ENCODE data around the gene EPSTI1.

EPSTI1 gene

GRCh38 chr13:42906257-42906656 is 85.8 kb downstream of the EPSTI1 start:
- Histone ChIP-seq H3K4me3 (ENCODE audit: insufficient read depth, low read depth, low read length, poor library complexity, severe bottlenecking) (no peak overlapping the region), H3K27me3 (replicated peaks; ENCODE audit: control insufficient read depth, insufficient read depth, low read length, poor library complexity, severe bottlenecking) (no peaks in the 10 kb centered on the region), H3K36me3 (ENCODE audit: control insufficient read depth, insufficient read depth, low read length) (peaks cover 8% of the 10 kb centered on the region), H3K4me1 (ENCODE audit: control insufficient read depth, insufficient read depth, low read length, poor library complexity, severe bottlenecking) (no peaks in the 10 kb centered on the region), H3K9me3 (ENCODE audit: control insufficient read depth, low read length) (no peaks in the 10 kb centered on the region), H3K27ac (ENCODE audit: insufficient read depth, low read length, poor library complexity, severe bottlenecking) (no peak overlapping the region)
- DNase-seq, result no peak

- Histone ChIP-seq H3K4me3 (ENCODE audit: insufficient read depth, low read depth, low read length, poor library complexity, severe bottlenecking) (no peak overlapping the region), H3K27me3 (replicated peaks; ENCODE audit: control insufficient read depth, insufficient read depth, low read length, poor library complexity, severe bottlenecking) (no peaks in the 10 kb centered on the region), H3K36me3 (ENCODE audit: control insufficient read depth, insufficient read depth, low read length) (peaks cover 8% of the 10 kb centered on the region), H3K27ac (ENCODE audit: insufficient read depth, low read length, poor library complexity, severe bottlenecking) (no peak overlapping the region), H3K9me3 (ENCODE audit: control insufficient read depth, low read length) (no peaks in the 10 kb centered on the region), H3K4me1 (ENCODE audit: control insufficient read depth, insufficient read depth, low read length, poor library complexity, severe bottlenecking) (no peaks in the 10 kb centered on the region)
- no peak for DNase-seq
Observed at GRCh38 chr13:42905579-42905978, 86.5 kb downstream of the EPSTI1 start.

- H3K36me3 ChIP-seq (ENCODE audit: control insufficient read depth, insufficient read depth, low read length), result peaks cover 15% of the 10 kb centered on the region
- H3K27ac ChIP-seq (ENCODE audit: insufficient read depth, low read length, poor library complexity, severe bottlenecking), result no peak overlapping the region
- H3K27me3 ChIP-seq (replicated peaks; ENCODE audit: control insufficient read depth, insufficient read depth, low read length, poor library complexity, severe bottlenecking), result no peaks in the 10 kb centered on the region
- H3K4me1 ChIP-seq (ENCODE audit: control insufficient read depth, insufficient read depth, low read length, poor library complexity, severe bottlenecking), result no peaks in the 10 kb centered on the region
- no peaks in the 10 kb centered on the region for H3K9me3 ChIP-seq (ENCODE audit: control insufficient read depth, low read length)
- H3K4me3 ChIP-seq (ENCODE audit: insufficient read depth, low read depth, low read length, poor library complexity, severe bottlenecking), result no peak overlapping the region
- DNase-seq, result no peak
Observed at GRCh38 chr13:42899266-42899665, 92.8 kb downstream of the EPSTI1 start.

GRCh38 chr13:42895776-42896175 is 96.3 kb downstream of the EPSTI1 start:
- Histone ChIP-seq H3K4me3 (ENCODE audit: insufficient read depth, low read depth, low read length, poor library complexity, severe bottlenecking) (no peak overlapping the region), H3K27ac (ENCODE audit: insufficient read depth, low read length, poor library complexity, severe bottlenecking) (no peak overlapping the region), H3K27me3 (replicated peaks; ENCODE audit: control insufficient read depth, insufficient read depth, low read length, poor library complexity, severe bottlenecking) (no peaks in the 10 kb centered on the region), H3K4me1 (ENCODE audit: control insufficient read depth, insufficient read depth, low read length, poor library complexity, severe bottlenecking) (no peaks in the 10 kb centered on the region), H3K9me3 (ENCODE audit: control insufficient read depth, low read length) (no peaks in the 10 kb centered on the region), H3K36me3 (ENCODE audit: control insufficient read depth, insufficient read depth, low read length) (peaks cover 32% of the 10 kb centered on the region)
- DNase-seq, result no peak

- H3K4me1 ChIP-seq (ENCODE audit: control insufficient read depth, insufficient read depth, low read length, poor library complexity, severe bottlenecking), result no peaks in the 10 kb centered on the region
- H3K9me3 ChIP-seq (ENCODE audit: control insufficient read depth, low read length), result no peaks in the 10 kb centered on the region
- DNase-seq, result no peak
- no peak overlapping the region for H3K27ac ChIP-seq (ENCODE audit: insufficient read depth, low read length, poor library complexity, severe bottlenecking)
- H3K36me3 ChIP-seq (ENCODE audit: control insufficient read depth, insufficient read depth, low read length), result peaks cover 24% of the 10 kb centered on the region
- no peak overlapping the region for H3K4me3 ChIP-seq (ENCODE audit: insufficient read depth, low read depth, low read length, poor library complexity, severe bottlenecking)
- H3K27me3 ChIP-seq (replicated peaks; ENCODE audit: control insufficient read depth, insufficient read depth, low read length, poor library complexity, severe bottlenecking), result no peaks in the 10 kb centered on the region
Observed at GRCh38 chr13:42894765-42895243, 97.2 kb downstream of the EPSTI1 start.

- DNase-seq, result no peak
- no peaks in the 10 kb centered on the region for H3K9me3 ChIP-seq (ENCODE audit: control insufficient read depth, low read length)
- no peak overlapping the region for H3K4me3 ChIP-seq (ENCODE audit: insufficient read depth, low read depth, low read length, poor library complexity, severe bottlenecking)
- peaks cover 21% of the 10 kb centered on the region for H3K36me3 ChIP-seq (ENCODE audit: control insufficient read depth, insufficient read depth, low read length)
- H3K4me1 ChIP-seq (ENCODE audit: control insufficient read depth, insufficient read depth, low read length, poor library complexity, severe bottlenecking), result no peaks in the 10 kb centered on the region
- H3K27me3 ChIP-seq (replicated peaks; ENCODE audit: control insufficient read depth, insufficient read depth, low read length, poor library complexity, severe bottlenecking), result no peaks in the 10 kb centered on the region
- H3K27ac ChIP-seq (ENCODE audit: insufficient read depth, low read length, poor library complexity, severe bottlenecking), result no peak overlapping the region
Observed at GRCh38 chr13:42893214-42893671, 98.8 kb downstream of the EPSTI1 start.

GRCh38 chr13:42892760-42893159 is 99.3 kb downstream of the EPSTI1 start:
- peaks cover 21% of the 10 kb centered on the region for H3K36me3 ChIP-seq (ENCODE audit: control insufficient read depth, insufficient read depth, low read length)
- no peaks in the 10 kb centered on the region for H3K4me1 ChIP-seq (ENCODE audit: control insufficient read depth, insufficient read depth, low read length, poor library complexity, severe bottlenecking)
- H3K27ac ChIP-seq (ENCODE audit: insufficient read depth, low read length, poor library complexity, severe bottlenecking), result no peak overlapping the region
- H3K4me3 ChIP-seq (ENCODE audit: insufficient read depth, low read depth, low read length, poor library complexity, severe bottlenecking), result no peak overlapping the region
- DNase-seq, result no peak
- no peaks in the 10 kb centered on the region for H3K27me3 ChIP-seq (replicated peaks; ENCODE audit: control insufficient read depth, insufficient read depth, low read length, poor library complexity, severe bottlenecking)
- no peaks in the 10 kb centered on the region for H3K9me3 ChIP-seq (ENCODE audit: control insufficient read depth, low read length)

- H3K27ac ChIP-seq (ENCODE audit: insufficient read depth, low read length, poor library complexity, severe bottlenecking), result no peak overlapping the region
- no peaks in the 10 kb centered on the region for H3K27me3 ChIP-seq (replicated peaks; ENCODE audit: control insufficient read depth, insufficient read depth, low read length, poor library complexity, severe bottlenecking)
- H3K9me3 ChIP-seq (ENCODE audit: control insufficient read depth, low read length), result no peaks in the 10 kb centered on the region
- H3K4me1 ChIP-seq (ENCODE audit: control insufficient read depth, insufficient read depth, low read length, poor library complexity, severe bottlenecking), result no peaks in the 10 kb centered on the region
- H3K4me3 ChIP-seq (ENCODE audit: insufficient read depth, low read depth, low read length, poor library complexity, severe bottlenecking), result no peak overlapping the region
- DNase-seq, result no peak
- peaks cover 24% of the 10 kb centered on the region for H3K36me3 ChIP-seq (ENCODE audit: control insufficient read depth, insufficient read depth, low read length)
Observed at GRCh38 chr13:42891591-42891990, 100.5 kb downstream of the EPSTI1 start.

- Histone ChIP-seq H3K9me3 (ENCODE audit: control insufficient read depth, low read length) (no peaks in the 10 kb centered on the region), H3K27me3 (replicated peaks; ENCODE audit: control insufficient read depth, insufficient read depth, low read length, poor library complexity, severe bottlenecking) (no peaks in the 10 kb centered on the region), H3K4me1 (ENCODE audit: control insufficient read depth, insufficient read depth, low read length, poor library complexity, severe bottlenecking) (no peaks in the 10 kb centered on the region), H3K27ac (ENCODE audit: insufficient read depth, low read length, poor library complexity, severe bottlenecking) (no peak overlapping the region), H3K4me3 (ENCODE audit: insufficient read depth, low read depth, low read length, poor library complexity, severe bottlenecking) (no peak overlapping the region), H3K36me3 (ENCODE audit: control insufficient read depth, insufficient read depth, low read length) (peaks cover 8% of the 10 kb centered on the region)
- DNase-seq, result no peak
Observed at GRCh38 chr13:42885325-42885724, 106.7 kb downstream of the EPSTI1 start.

GRCh38 chr13:42883771-42884467 is 108.1 kb downstream of the EPSTI1 start:
- Histone ChIP-seq H3K27me3 (replicated peaks; ENCODE audit: control insufficient read depth, insufficient read depth, low read length, poor library complexity, severe bottlenecking) (no peaks in the 10 kb centered on the region), H3K9me3 (ENCODE audit: control insufficient read depth, low read length) (no peaks in the 10 kb centered on the region), H3K36me3 (ENCODE audit: control insufficient read depth, insufficient read depth, low read length) (peaks cover 8% of the 10 kb centered on the region), H3K4me1 (ENCODE audit: control insufficient read depth, insufficient read depth, low read length, poor library complexity, severe bottlenecking) (no peaks in the 10 kb centered on the region), H3K27ac (ENCODE audit: insufficient read depth, low read length, poor library complexity, severe bottlenecking) (no peak overlapping the region), H3K4me3 (ENCODE audit: insufficient read depth, low read depth, low read length, poor library complexity, severe bottlenecking) (no peak overlapping the region)
- DNase-seq, result no peak

All from effector memory CD4-positive, alpha-beta T cell (primary cell).